ENCODE measurements around the gene ATP4B.
"Not testable (repeated sequence)": the region's sequence is repeated elsewhere in the genome, so short reads cannot be mapped to it uniquely, and the experiment has no call there.

The ATP4B gene

DNA sequence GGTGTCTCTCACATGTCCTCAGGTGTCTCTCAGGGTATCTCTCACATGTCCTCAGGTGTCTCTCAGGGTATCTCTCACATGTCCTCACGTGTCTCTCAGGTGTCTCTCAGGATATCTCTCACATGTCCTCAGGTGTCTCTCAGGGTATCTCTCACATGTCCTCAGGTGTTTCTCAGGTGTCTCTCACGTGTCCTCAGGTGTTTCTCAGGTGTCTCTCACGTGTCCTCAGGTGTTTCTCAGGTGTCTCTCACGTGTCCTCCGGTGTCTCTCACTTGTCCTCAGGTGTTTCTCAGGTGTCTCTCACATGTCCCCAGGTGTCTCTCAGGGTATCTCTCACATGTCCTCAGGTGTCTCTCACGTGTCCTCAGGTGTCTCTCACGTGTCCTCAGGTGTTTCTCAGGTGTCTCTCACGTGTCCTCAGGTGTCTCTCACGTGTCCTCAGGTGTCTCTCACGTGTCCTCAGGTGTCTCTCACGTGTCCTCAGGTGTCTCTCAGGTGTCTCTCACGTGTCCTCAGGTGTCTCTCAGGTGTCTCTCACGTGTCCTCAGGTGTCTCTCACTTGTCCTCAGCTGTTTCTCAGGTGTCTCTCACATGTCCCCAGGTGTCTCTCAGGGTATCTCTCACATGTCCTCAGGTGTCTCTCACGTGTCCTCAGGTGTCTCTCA lies 33.2 kb downstream of the ATP4B start:
- not testable (repeated sequence) for DNase-seq (ENCODE audit: low read depth)

DNA sequence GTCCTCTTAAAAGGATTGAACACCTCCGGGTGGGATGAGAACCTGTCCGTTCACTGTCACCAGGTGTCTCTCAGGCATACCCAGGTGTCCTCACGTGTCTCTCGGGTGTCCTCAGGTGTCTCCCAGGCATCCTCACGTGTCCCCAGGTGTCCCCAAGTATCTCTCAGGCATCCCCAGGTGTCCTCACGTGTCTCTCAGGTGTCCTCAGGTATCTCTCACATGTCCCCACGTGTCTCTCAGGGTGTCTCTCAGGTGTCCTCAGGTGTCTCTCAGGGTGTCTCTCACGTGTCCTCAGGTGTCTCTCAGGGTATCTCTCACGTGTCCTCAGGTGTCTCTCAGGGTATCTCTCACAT lies 33.8 kb downstream of the ATP4B start:
- no peak for DNase-seq (ENCODE audit: low read depth)

GRCh38 chr13:113623491-113624234 lies 34.3 kb downstream of the ATP4B start:
- no peak for DNase-seq (ENCODE audit: low read depth)

GRCh38 chr13:113622791-113623490 lies 35.1 kb downstream of the ATP4B start:
- no peak for DNase-seq (ENCODE audit: low read depth)

- DNase-seq (ENCODE audit: low read depth) = not testable (repeated sequence)
These were observed 35.9 kb downstream of the ATP4B start for GRCh38 chr13:113621986-113622550.

DNA sequence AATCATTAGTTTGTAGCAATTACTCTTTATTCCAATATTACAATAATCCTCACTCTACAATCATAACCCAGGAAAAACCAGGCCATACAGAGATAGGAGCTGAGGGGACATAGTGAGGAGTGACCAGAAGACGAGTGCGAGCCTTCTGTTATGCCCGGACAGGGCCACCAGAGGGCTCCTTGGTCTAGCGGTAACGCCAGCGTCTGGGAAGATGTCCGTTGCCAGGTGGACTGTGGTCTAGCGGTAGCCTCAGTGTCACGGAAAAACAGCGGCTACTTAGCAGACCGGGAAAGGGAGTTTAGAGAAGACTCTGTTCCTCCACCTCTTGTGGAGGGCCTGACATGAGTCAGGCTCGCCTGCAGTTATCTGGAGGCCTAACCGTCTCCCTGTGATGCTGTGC lies 36.5 kb downstream of the ATP4B start:
- DNase-seq (ENCODE audit: low read depth) = not testable (repeated sequence)

DNA sequence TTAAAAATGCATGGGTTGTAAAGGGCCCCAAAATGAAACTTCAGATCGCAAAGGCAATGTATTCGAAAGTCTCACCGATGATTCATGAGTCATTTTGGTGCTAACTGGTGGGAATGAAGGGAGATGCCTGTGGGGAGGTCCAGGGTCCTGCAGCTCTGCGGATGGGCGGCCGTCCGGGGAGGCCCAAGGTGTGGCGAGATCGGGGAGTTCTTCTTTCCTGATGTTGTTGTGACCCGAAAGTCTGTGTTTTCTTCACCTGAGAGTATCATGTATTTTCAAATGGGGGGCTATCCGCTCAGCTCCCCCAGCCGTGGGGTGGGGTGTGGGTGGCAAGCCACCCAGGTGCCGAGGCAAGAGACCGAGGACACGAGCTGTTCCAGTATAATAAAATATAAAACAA lies 37.0 kb downstream of the ATP4B start:
- DNase-seq (ENCODE audit: low read depth) = no peak

DNA sequence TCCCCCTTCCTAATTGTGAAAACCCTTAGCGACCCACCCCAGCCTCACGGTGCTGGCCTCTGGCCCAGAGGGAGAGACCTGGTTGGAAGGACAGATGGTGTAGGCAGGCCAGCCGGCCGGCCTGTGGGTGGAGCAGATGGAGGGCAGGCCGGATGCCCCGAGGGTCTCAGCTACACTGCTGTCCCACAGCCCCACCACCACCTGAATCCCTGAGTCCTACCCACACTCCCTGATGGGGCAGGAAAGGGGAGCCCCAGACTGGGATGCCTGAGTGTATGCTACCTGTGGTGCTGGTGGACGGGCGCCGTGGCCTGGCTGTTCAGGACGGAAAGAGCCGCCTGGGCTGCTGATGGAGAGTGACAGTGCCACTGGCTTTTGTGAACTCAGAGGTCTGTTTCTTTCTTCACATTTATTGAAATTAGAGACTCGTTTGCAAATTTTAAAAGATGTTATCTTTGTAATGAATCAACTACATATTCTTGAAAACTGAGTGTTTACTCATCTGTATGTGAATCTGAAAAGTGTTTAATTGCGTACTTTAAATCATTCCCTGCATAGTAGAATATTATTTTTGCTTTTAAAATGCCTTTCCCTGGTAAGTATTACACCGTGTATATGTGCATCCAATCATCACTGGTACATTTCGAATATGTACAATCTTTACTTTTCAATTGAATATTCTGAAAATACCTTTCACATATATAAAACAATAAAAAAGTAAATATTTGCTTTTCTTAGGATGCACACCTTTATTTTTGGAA lies 37.8 kb downstream of the ATP4B start:
- DNase-seq (ENCODE audit: low read depth) = no peak

DNA sequence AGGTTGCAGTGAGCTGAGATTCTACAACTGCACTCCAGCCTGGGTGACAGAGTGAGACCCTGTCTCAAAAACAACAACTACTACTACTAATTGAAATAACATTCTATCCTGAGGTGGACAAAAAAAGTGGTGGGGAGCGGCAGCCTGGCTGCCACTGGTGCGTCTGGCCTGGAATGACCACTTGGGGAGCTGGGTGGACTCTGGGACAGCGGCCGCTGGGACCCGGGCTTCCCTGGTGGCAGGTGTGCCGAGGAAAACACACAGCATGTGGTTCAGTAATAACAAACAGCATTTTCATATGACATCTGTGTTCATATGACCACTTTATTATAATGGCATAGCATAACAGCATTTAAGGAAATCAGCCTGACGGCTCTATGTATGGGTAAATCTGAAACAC lies 39.5 kb downstream of the ATP4B start:
- DNase-seq (ENCODE audit: low read depth) = no peak

GRCh38 chr13:113617961-113618360 lies 40.0 kb downstream of the ATP4B start:
- DNase-seq (ENCODE audit: low read depth) = no peak

GRCh38 chr13:113616991-113617749 lies 40.8 kb downstream of the ATP4B start:
- DNase-seq (ENCODE audit: low read depth) = no peak

- no peak for DNase-seq (ENCODE audit: low read depth)
These were observed 41.6 kb downstream of the ATP4B start for GRCh38 chr13:113616281-113616906.

GRCh38 chr13:113613789-113614379 lies 44.1 kb downstream of the ATP4B start:
- DNase-seq (ENCODE audit: low read depth) = no peak

- no peak for DNase-seq (ENCODE audit: low read depth)
These were observed 45.4 kb downstream of the ATP4B start for GRCh38 chr13:113612607-113613006.

DNA sequence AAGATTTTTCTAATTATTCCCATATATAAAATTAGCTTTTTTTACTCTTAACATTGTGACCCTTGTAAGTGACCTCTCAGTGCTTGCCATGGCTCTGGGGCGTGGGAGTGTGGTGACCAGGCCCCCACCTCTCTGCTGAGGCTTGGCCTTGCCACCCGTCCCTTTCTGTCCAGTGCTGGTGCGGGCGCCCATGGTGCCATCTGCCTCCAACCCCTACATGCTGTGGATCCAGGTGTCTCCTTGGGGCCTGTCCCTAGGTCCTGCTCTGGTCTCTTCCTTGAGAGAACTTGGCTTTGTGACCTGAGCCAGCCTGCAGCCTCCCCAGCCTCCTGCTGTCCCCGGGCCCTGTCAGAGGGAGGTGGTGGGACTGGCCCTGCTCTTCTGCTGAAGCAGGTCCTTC lies 46.0 kb downstream of the ATP4B start:
- DNase-seq (ENCODE audit: low read depth) = no peak

- DNase-seq (ENCODE audit: low read depth) = no peak
These were observed 47.7 kb downstream of the ATP4B start for GRCh38 chr13:113610266-113610665.

- no peak for DNase-seq (ENCODE audit: low read depth)
These were observed 48.4 kb downstream of the ATP4B start for GRCh38 chr13:113609616-113610015.

DNA sequence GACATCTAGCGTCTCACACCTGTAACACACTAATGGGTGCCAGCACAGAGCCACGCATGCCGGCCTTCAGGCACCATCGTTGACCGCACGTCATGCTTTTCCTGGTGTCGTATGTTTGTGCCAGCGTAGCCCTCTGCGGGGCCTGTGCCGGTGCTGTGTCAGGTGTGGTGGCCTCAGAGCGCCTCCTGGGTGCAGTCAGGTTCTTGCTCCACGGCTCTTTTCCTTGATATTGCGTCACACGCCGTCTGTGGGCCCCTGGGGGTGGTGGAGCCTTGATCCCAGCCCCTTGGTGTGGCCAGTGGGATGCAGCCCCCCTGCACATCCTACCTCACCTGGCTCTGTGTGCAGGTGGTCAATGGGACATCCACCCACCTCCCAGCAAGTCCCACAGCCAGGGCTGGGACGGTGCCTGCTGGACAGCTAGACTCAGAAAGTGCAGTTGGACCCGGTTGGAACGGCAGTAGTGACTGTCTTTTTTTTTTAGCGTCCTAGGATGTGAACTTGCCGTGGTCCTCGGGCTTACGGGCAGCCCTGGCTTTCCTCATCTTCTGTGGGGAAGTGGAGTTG lies 48.9 kb downstream of the ATP4B start:
- no peak for DNase-seq (ENCODE audit: low read depth)

DNA sequence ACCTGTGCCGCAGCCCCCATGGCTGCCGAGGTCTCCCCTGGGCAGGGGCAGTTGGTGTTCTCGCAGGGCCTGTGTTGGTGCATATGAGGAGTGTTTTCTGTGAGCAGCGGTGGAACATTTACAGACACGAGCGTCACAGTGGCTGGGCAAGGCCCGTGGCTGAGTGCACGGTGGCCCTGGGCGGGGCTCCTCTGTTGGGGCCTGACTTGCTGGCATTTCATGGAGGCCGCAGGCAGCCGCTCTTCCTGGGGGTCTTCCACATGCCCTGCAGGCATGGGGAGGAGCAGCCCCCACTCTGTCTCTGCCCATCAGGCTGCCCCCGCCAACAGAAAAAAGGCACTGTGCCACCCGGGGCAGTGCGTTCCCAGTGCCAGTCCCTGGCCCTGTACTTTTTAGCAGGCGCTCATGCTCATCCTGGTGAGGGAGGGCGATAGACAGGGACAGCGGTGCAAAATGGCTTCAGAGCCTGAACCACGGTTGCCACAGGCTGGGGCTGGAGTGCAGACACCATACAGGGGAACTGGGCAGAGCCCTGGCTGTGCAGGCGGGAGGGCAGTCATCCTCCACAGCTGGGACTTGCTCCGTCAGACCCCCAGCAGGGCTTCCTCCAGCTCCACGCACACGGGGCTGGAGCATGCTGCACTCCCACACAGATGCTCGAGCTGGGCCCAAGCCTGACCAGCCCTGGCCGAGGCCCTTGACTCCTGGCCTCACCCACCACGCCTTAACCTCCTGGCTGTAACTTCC lies 49.9 kb downstream of the ATP4B start:
- DNase-seq (ENCODE audit: low read depth) = no peak

All from stimulated activated CD8-positive, alpha-beta memory T cell treated with anti-CD3 and anti-CD28 coated beads, Interleukin-15, amount 100 ng/mL, for 1 hour (primary cell).